ENCODE measurements around the gene CLSTN3.

CLSTN3 gene

GRCh38 chr12:7145671-7146070 lies 15.5 kb downstream of the CLSTN3 start:
- no peak overlapping the region for H3K4me3 ChIP-seq (replicated peaks in 1 of 2; ENCODE audit: low read depth in 2 of 2, low read length in 2 of 2)
- DNase-seq (ENCODE audit: low read depth in 2 of 2) = no peak
- TF ChIP-seq CTCF (IDR thresholded peaks at IDR 0.05; ENCODE audit: low read depth, low read length) = no peak

GRCh38 chr12:7146228-7146627 lies 16.1 kb downstream of the CLSTN3 start:
- no peak for DNase-seq (ENCODE audit: low read depth in 2 of 2)
- no peak overlapping the region for H3K4me3 ChIP-seq (replicated peaks in 1 of 2; ENCODE audit: low read depth in 2 of 2, low read length in 2 of 2)
- no peak for TF ChIP-seq CTCF (IDR thresholded peaks at IDR 0.05; ENCODE audit: low read depth, low read length)

- no peak for TF ChIP-seq CTCF (IDR thresholded peaks at IDR 0.05; ENCODE audit: low read depth, low read length)
- no peak for DNase-seq (ENCODE audit: low read depth in 2 of 2)
- no peak overlapping the region for H3K4me3 ChIP-seq (replicated peaks in 1 of 2; ENCODE audit: low read depth in 2 of 2, low read length in 2 of 2)
Observed at GRCh38 chr12:7146906-7147305, 16.7 kb downstream of the CLSTN3 start.

- no peak overlapping the region for H3K4me3 ChIP-seq (replicated peaks in 1 of 2; ENCODE audit: low read depth in 2 of 2, low read length in 2 of 2)
- no peak for TF ChIP-seq CTCF (IDR thresholded peaks at IDR 0.05; ENCODE audit: low read depth, low read length)
- no peak for DNase-seq (ENCODE audit: low read depth in 2 of 2)
Observed at GRCh38 chr12:7150356-7150755, 20.2 kb downstream of the CLSTN3 start.

GRCh38 chr12:7150841-7151240 lies 20.7 kb downstream of the CLSTN3 start:
- H3K4me3 ChIP-seq (replicated peaks in 1 of 2; ENCODE audit: low read depth in 2 of 2, low read length in 2 of 2) = no peak overlapping the region
- no peak for DNase-seq (ENCODE audit: low read depth in 2 of 2)
- TF ChIP-seq CTCF (IDR thresholded peaks at IDR 0.05; ENCODE audit: low read depth, low read length) = no peak

- DNase-seq (ENCODE audit: low read depth in 2 of 2) = no peak
- H3K4me3 ChIP-seq (replicated peaks in 1 of 2; ENCODE audit: low read depth in 2 of 2, low read length in 2 of 2) = no peak overlapping the region
- TF ChIP-seq CTCF (IDR thresholded peaks at IDR 0.05; ENCODE audit: low read depth, low read length) = no peak
Observed at GRCh38 chr12:7151532-7151931, 21.4 kb downstream of the CLSTN3 start.

- no peak overlapping the region for H3K4me3 ChIP-seq (replicated peaks in 1 of 2; ENCODE audit: low read depth in 2 of 2, low read length in 2 of 2)
- DNase-seq (ENCODE audit: low read depth in 2 of 2) = no peak
- TF ChIP-seq CTCF (IDR thresholded peaks at IDR 0.05; ENCODE audit: low read depth, low read length) = no peak
Observed at GRCh38 chr12:7152818-7153217, 22.6 kb downstream of the CLSTN3 start.

All from cardiac fibroblast (primary cell).